Panc1 (cell line): Measurements from ENCODE around the gene FBXL15.

Source experiments
- CTCF ChIP-seq: fragments of 450-650 bp; IDR thresholded peaks from 2 replicates; pipeline ENCODE4 v1.5.1; 2017; ENCODE audit warnings: mild to moderate bottlenecking
- POLR2AphosphoS5 ChIP-seq: IDR thresholded peaks from 2 replicates; pipeline ENCODE4 v1.6.1; 2012; ENCODE audit warnings: mild to moderate bottlenecking, low read depth, low read length, moderate library complexity
- SIN3A ChIP-seq: IDR thresholded peaks from 2 replicates; pipeline ENCODE4 v1.6.1; 2012; ENCODE audit warnings: low read depth, mild to moderate bottlenecking, low read length, moderate library complexity, borderline replicate concordance; ENCODE audit not compliant: insufficient read depth
- TCF7L2 ChIP-seq: IDR thresholded peaks from 2 replicates; pipeline ENCODE4 v1.6.1; 2011; ENCODE audit warnings: mild to moderate bottlenecking, low read depth, low read length, inconsistent platforms
- TF ChIP-seq, protein P1 (sequence below), 2 experiments: IDR thresholded peaks; 2 replicates each; pipeline ENCODE4 v1.6.1; 2011 to 2012; ENCODE audit warnings: low read depth in 2 of 2, control low read depth in 1 of 2, low read length in 1 of 2, mild to moderate bottlenecking in 1 of 2, moderate library complexity in 1 of 2; ENCODE audit not compliant: insufficient read depth in 1 of 2

- TF ChIP-seq CTCF, result no peak
- TF ChIP-seq POLR2AphosphoS5, result no peak
- no peak for TF ChIP-seq TCF7L2
- TF ChIP-seq, protein P1, sequence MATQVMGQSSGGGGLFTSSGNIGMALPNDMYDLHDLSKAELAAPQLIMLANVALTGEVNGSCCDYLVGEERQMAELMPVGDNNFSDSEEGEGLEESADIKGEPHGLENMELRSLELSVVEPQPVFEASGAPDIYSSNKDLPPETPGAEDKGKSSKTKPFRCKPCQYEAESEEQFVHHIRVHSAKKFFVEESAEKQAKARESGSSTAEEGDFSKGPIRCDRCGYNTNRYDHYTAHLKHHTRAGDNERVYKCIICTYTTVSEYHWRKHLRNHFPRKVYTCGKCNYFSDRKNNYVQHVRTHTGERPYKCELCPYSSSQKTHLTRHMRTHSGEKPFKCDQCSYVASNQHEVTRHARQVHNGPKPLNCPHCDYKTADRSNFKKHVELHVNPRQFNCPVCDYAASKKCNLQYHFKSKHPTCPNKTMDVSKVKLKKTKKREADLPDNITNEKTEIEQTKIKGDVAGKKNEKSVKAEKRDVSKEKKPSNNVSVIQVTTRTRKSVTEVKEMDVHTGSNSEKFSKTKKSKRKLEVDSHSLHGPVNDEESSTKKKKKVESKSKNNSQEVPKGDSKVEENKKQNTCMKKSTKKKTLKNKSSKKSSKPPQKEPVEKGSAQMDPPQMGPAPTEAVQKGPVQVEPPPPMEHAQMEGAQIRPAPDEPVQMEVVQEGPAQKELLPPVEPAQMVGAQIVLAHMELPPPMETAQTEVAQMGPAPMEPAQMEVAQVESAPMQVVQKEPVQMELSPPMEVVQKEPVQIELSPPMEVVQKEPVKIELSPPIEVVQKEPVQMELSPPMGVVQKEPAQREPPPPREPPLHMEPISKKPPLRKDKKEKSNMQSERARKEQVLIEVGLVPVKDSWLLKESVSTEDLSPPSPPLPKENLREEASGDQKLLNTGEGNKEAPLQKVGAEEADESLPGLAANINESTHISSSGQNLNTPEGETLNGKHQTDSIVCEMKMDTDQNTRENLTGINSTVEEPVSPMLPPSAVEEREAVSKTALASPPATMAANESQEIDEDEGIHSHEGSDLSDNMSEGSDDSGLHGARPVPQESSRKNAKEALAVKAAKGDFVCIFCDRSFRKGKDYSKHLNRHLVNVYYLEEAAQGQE (IDR thresholded peaks at IDR 0.05; ENCODE audit: insufficient read depth in 1 of 2, low read depth in 2 of 2, low read length in 1 of 2), result no peak
- TF ChIP-seq SIN3A, result no peak
Observed at GRCh38 chr10:102429468-102429867, 8.8 kb downstream of the FBXL15 start.
